Suppressor macrophage treated with lipopolysaccharide for 1 hour (primary cell): ENCODE data around the gene SDSL.
A peak's percentile ranks its signal among the peaks of the same experiment; 100 is the strongest.

Experiments used
- DNase-seq, 3 donors: peaks; one replicate each; pipeline ENCODE4 v3.0.0-alpha.2; 2020 to 2022

The SDSL gene

DNA sequence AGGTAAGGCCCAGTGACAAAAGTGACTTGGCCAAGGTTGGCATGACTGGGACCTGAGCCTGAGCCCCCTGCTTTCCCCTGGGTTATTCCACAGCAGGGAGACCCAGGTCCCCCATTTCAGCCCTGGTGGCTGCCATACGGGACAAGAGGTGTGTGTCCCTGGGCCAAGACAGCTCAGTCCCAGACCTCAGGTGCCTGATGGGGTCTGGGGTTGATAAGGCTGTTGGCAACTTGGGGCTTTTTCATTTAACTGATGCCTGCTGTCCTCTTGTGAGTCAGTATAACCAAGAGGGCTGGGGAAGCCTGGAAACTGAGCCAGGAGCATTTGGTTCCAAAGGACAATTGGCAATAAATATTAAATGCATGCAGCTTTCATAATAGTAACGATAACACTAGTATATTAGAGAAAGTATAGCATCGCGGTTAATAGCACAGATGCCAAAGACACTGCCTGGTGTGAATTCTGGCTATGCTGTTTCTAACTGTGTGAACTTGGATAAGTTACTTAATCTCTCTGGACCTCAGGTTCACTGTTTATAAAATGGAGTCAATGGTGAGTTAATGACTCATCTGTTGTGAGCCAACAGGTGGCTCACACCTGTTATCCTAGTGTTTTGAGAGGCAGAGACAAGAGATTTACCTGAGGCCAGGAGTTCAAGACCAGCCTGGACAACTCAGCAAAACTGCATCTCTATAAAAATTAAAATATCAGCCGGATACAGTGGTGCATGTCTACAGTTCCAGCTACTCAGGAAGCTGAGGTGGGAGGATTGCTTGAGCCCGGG, 898 bp downstream of the SDSL start:
- no peak for DNase-seq

DNA sequence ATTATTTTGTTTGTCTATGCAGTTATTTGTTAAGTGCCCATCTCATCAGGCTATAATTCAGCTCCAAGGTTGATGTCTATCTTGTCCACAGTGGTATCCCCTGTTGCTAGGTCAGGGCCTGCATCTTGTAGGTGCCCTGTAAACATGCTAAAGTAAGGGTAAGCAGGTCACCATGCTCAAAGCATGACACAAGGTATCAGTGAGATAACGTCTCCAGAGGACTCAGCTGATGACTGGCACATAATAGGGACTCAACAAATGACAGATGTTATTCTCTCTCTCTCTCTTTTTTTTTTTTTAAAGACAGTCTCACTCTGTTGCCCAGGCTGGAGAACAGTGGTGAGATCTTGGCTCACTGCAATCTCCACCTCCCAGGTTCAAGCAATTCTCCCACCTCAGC, 2.3 kb downstream of the SDSL start:
- no peak for DNase-seq

DNA sequence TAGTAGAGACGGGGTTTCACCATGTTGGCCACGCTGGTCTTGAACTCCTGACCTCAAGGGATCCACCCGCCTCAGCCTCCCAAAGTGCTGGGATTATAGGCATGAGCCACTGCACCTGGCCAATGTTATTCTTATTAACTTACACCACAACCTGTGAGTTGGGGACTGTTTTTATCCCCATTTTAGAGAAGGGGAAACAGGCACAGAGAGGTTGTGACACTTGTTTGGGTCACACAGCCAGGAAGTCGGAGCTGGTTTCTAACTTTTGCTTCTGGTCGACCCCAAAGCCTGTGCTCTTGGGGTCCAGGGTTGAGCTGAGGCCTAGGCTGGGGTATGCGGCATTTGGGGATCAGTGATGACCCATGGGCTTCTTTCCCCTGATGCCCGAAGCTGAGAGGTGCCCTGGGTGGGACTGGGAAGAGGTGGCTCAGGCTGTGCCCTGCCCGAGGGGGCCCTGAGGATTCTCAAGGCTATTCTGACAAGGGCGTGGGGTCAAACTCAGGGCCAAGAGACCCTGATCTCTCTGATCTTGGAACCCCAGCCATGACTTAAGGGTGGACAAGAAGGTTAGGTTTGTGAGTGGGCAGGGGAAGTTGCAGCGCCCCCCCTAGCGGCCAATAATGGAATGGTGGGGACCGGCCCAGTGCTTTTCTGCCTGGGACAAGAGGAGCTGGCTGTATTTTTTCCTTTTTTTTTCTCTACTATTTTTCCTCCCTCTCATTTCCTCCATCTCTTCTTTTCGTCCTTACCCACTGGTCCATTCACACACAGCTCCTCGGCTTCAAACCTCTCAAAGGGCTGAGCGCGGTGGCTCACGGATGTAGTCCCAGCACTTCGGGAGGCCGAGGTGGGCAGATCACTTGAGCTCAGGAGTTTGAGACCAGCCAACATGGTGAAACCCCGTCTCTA, 3.0 kb downstream of the SDSL start:
- peak; percentile 69 to 82 (median 74) for DNase-seq

DNA sequence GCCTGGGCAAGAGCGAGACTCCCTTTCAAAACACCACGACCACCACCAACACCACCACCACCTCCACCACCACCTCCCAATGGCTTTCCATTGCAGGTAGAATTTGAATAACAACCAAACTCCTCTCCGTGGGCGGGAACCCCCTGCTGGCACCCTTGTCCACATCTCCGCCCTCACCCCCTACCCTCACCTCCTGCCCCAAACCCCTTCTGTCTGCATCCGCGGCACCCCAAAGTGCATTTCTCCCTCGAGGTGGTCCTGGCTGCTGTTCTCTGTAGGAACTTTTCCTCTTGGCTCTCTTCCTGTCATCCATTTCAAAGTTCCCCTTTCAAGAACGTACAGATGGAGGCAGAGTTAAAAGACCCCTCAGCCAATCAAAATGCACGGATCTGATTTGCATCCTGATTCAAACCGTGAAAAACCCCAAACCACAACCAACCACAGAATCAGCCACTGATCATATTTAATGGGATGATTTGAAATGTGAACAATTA, 3.8 kb downstream of the SDSL start:
- peak in 2 of 3 donors; percentile 19 to 46 for DNase-seq

DNA sequence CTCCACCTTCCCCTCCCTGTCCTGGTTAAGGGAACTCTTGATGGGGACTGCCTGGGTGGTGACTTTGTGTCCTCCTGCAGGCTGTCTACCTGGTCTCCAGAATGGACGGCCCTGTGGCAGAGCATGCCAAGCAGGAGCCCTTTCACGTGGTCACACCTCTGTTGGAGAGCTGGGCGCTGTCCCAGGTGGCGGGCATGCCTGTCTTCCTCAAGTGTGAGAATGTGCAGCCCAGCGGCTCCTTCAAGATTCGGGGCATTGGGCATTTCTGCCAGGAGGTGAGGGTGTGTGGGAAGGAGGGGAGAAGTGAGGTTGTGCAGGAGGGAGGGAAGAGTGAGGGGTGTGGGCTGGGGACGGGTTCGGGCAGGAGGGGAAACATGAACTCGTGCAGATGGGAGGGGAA, 5.7 kb downstream of the SDSL start:
- DNase-seq, result no peak

DNA sequence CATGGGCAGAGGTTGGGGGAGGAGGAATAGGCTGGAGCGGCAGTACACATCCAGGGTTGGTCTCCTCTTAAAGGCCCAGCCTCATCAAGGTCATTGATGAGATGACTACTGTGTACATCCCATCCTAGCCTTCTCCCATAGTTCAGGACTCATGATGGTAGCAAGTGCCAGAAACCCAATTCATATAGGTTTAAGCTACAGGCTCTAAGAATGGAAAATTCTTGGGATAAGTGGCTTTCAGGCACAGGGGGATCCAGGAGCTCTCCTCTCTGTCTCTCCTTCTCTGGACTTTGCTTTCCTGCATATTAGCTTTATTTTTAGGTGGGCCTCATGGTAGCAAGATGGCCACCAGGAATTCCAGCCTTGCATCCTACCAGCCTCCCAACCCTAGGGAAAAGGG, 6.3 kb downstream of the SDSL start:
- no peak for DNase-seq

DNA sequence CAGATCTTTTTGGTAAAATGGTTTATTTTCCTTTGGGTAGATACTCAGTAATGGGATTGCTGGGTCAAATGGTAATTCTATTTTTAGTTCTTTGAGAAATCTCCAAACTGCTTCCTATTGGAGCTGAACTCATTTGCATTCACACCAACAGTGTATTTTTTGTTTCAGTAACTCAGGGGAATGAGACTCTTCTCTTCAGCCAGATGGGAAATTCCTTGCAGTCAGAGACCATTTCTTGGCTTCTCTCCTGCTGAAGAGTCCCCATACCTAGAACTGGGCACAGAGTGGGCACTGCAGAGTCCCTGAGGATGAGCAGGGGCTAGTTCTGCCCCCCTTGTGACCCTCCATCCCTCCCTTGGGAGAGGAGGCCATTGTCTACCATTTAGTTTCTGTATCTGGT, 10.8 kb downstream of the SDSL start:
- DNase-seq, result no peak

DNA sequence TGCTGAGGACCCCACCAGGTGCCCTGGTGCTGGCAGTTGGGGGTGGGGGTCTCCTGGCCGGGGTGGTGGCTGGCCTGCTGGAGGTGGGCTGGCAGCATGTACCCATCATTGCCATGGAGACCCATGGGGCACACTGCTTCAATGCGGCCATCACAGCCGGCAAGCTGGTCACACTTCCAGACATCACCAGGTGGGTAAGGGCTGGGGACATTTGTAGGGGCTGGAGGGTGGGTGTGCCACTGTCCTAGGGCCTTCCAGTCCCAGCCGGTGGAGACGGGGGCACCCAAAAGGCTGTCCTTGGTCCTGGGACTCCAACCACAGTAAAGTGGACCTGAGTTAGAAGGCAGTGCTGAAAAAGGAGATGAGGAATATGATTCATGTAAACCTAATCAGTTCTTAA, 13.2 kb downstream of the SDSL start:
- DNase-seq, result no peak

DNA sequence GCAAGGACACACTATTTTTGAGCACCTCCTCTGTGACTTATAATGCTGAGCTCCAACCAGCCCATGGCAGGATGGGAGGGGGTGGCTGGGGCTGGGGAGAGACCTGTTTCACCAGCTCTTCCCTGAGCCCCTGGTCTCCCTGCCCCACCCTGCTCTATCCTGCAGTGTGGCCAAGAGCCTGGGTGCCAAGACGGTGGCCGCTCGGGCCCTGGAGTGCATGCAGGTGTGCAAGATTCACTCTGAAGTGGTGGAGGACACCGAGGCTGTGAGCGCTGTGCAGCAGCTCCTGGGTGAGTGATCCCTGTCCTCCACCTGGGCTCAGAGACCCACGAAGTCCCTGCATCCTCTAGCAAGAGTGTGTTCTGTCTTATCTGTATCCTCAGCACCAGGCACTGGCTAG, 14.4 kb downstream of the SDSL start:
- DNase-seq, result no peak

DNA sequence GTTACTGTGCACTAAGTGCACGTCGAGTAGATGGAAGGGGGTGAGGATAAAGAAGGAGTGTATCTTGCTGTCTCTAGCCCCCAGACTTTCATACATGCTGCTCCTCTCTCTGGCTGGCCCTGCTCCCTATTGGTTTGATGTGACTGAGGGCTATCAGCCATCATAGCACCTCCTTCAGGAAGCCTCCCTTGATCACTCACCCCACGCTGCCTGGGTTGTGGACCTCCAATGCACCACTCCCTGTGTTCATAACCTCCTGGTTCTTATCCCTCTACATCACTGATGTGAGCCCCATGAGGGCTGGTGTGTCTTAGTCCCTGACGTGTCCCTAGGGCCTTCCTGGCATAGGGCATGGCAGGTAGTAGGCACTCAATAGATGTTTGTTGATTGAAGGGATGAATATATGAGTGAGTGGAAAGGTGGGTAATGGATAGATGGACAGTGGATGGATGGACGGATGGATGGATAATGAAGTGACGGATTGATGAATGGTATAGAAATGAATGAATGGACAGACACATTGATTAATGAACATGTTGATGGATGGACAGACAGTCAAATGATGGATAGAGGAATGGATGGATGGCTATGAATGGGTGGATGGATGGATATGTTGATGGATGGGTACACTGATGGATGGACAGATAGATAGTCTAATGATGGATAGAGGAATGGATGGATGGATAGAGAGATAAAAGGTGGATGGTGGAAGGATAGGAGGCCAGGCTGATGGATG, 15.0 kb downstream of the SDSL start:
- no peak for DNase-seq

DNA sequence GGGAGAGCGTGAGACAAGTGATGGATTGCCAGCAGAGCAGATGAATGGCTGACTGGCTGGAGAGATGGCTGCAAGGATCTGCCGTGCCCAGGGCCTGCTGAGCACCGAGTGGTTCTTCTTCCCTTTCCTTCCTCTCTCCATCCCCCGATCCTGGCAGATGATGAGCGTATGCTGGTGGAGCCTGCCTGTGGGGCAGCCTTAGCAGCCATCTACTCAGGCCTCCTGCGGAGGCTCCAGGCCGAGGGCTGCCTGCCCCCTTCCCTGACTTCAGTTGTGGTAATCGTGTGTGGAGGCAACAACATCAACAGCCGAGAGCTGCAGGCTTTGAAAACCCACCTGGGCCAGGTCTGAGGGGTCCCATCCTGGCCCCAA, 15.5 kb downstream of the SDSL start:
- no peak for DNase-seq

DNA sequence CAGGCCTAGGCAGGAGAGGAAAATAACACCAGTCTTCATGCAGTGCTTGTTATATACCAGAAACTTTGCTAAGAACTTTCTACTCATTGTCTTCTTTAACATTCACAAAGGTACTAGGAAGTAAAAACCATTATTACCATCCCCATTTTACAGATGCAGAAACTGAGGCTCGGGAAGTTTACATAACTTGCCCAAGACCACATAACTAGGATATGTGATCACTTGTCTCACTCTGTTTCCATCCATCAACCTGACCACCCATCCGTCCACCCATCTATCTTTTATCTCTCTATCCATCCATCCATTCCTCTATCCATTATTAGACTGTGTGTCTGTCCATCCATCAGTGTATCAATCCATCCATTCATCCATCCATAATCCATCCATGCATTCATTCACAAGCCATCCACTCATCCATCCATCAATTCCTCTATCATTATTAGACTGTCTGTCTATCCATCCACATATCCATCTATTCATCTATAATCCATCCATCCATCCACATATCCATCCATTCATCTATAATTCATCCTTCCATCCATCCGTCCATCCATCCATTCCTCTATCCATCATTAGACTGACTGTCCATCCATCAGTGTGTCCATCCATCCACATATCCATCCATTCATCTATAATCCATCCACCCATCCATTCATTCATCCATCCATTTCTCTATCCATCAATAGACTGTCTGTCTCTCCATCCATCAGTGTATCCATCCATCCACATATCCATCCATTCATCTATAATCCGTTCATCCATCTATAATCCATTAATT, 16.5 kb downstream of the SDSL start:
- DNase-seq, result no peak

DNA sequence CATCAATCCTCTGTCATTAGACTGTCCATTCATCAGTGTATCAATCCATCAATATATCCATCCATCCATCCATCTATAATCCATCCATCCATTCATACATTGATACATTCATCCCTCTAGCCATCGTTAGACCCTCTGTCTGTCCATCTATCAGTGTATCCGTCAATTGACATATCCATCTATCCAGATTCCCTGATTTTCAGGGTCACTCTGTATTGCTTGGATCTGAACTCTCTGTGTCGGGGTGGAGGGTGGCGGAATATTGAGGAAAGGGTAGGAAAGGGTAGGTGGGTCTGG, 17.1 kb downstream of the SDSL start:
- no peak for DNase-seq

DNA sequence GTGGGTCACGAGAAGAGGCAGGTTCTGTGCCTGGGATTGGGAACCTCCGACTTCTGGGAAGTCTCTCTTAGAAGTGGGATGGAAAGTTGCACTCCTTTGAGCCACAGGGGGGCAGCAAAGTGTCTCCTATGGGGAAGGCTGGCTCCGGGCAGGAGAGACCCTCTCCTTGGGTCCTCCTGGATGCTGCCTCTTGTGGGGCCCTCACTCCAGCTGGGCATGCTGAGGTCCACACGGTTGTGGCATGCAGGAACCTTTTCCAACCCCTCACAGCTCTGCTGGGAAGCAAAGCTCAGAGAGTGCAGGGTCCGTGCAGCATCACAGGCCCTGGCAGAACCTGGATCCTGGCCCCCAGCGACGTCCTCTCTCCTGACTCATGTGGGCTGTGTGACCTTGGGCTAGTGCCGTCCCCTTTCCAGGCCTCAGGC, 17.4 kb downstream of the SDSL start:
- peak in 2 of 3 donors; percentile 46 to 67 for DNase-seq

DNA sequence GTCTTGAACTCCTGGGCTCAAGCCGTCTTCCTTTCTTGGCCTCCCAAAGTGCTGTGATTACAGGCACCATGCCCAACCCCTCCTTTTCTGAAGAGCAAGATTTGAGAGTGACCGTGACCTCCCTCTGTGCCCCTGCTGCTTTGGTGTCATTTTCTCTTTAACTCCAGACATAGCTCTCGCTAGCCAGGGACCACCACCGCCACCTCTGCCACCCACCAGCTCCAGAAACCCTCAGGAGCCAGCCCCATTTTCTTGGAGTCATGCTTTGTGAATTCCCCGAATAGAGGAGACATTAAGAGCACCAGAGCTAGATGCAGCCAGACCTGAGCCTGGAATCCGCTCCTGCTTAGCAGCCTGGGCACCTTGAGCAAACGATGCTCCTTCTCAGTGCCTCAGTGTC, 18.2 kb downstream of the SDSL start:
- no peak for DNase-seq

DNA sequence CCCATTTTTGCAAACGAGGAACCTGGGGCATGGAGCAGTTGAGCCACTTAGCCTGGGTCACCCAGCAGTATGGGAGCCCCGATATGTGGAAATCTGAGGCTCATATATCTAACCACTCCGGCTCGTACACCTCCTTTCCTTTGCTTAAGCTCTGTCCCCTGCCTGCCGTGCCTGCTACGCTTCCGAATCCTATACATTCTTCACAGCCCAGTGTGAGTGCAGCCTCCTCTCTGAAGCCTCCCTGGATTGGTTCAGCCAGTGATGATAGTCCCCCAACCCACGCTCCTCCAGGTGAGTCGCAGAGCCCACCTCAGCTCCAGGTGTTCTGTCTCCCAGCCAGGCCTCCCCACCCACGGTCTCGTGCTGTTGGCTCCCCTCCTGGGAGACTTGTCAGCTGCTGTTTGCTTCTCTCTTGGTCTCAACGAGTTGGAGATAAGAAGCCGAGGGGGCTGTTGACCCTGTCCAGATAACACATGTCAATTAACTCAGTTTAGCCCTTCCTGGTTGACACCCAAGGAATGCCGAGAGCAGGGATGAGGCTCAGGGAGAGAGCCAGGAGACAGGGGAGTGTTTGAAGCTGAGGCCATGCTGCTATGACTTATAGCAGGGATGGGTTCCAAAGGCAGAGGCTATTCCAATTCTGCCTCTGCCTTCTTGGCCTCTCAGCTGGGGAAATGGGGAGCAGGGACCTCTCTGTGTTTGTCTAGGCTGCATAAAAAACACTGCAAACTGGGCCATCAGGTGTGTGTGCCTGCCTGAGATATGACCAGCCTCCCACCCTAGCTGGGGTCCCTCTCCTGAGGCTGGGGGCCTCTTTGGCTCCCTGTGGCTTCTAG, 19.0 kb downstream of the SDSL start:
- no peak for DNase-seq

DNA sequence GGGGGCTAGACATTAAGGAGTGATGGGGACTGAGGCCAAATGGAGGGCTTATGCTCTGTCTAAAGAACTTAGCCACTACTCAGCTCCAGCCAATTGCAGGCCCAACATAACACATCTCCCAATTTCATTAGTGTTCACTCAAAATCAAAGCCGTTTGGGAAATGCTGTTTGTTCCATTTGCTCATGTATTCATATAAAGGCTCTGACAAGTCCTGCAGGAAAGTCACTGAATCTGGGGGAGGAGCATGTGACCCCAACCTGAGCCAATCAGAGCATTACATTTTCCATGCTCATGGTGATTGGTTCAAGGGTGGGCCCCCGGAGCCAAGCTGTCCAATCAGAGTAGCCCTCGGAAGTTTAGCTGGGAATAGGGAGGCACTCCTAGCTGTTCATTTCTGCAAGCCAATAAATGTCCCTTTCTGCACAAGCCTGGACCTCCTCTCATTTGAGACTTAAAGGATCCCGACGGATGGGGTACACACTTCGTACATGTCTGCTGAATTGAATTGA, 20.9 kb downstream of the SDSL start:
- DNase-seq, result no peak

DNA sequence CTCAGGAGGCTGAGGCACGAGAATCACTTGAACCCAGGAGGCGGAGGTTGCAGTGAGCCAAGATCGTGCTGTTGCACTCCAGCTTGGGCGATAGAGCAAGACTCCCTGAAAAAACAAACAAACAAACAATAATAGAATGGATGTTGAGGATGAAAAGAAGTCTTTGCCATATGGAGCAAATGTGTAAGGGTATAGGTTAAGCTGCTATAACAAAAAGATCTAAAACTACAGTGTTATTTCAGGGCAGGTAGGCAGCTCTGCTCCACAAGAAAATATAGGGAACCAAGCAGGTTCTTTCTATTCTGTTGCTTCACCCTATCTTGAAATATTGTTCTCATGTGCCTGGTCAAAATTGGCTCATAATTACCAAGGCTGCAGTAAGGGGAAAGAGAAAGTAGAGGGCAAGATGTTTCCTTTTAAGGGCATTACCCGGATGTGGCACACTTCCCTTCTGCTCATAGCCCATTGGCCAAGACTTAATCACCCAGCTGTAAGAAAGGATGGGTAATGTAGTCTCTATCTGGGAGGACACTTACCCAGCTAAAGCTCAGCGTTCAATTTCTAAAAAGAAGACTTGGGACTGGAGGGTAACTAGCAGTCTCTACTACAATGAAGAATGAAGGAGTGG, 23.5 kb downstream of the SDSL start:
- DNase-seq, result peak; percentile 65 to 79 (median 73)

DNA sequence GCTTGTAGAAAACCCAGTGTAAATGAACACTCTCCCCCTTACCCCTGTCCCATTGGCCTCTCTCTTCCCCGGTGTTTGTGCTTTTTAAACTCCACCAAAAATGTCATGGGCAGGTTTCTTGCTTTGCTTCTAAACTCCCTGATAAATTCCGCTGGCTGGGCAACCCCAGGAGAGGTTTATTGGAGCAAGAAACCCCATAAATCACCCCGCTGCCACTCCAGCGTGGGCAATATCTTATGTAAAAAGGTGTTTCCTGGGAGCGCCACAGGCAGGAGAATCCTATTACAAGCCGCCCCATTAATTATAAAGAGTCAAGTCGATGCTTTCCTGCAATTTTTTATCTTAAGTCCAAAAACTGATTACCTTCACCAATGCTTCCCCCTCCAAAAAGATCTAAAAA, 26.7 kb downstream of the SDSL start:
- DNase-seq, result no peak

DNA sequence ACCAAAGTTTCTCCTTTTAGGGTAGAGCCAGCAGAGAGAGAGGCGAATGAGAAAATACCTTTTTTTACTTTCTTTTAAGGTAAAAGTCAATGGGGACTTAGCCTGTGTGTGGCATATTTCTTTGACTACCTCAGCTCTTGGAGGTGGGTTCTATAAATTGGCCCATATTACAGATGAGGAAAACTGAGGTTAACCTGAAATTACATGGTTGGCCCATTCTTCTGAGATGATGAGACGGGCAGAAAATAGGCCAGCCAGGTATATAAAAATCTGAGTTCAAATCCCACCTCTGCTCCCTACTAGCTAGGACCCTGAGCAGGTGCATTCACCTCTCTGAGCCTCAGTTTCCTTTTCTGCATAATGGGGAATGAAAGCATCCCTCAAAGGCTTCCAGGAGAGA, 27.1 kb downstream of the SDSL start:
- no peak for DNase-seq

DNA sequence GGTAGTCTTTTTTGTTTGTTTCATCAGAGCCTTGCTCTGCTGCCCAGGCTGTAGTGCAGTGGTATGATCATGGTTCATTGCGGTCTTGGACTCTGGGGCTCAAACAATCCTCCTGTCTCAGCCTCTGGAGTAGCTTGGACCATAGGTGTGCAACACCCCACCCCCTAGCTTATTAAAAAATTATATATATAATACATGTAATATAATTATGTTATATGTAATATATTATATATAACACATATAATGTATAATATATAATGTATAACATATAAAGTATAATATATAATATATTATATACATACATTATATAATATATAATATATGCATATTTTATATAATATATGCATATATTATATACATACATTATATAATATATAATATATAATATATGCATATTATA, 27.7 kb downstream of the SDSL start:
- no peak for DNase-seq
